ENCODE results near the gene MPND. TPM values are rescaled to one million over a fixed set of nuclear protein-coding genes. Genes with fewer than 3 reads are reported as not detected.

The MPND gene
- total and polyA plus RNA-seq, 2 of the 13 experiments (the other 11 are each of a cell fraction or from before 2014, with no cell fraction given) = 10.8 to 15.8 TPM

DNA sequence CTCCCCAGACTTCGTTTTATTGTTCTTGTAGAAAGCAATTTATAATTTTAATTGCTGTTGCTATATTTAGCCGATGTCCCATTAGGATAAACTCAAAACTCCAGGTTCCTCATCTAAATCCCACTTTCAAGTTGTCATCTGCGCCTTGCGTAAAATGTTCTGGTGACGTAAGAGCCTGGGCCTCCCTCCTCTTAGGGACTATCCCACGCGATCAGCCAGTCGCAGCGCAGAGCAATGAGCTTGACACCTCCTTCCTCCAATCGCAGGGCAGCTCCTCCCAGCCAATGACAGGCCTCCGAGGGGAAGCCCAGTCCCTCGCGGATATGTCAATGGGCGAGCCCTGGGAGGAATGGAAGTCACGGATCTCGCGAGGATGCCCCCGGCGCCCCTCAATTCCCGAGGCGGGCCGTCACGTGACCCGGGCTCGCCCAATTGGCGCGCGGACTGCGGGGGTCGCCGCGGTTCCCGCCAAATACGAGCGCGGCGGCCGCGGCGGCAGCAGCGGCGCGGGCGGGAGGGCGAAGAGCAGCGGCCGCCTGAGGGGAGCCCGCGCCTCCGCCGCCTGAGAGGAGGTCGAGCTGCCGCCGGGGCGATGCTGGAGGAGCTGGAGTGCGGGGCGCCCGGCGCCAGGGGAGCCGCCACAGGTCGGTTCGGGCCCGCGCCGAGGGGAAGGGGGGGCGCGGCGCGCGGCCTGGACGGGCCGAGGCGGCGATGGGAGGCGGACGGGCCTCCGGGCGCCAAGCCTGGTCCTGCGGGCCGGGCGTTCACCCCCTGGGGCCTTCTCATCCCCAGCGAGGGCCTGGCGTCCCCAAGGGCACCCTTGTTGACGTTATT is 59.0 kb downstream of the MPND start, which contains the start of gene CHAF1A (continued):
- TF ChIP-seq MNT (IDR thresholded peaks at IDR 0.05) (peak; percentile 61; the same call in 1 of the 2 replicates), IKZF4 (CRISPR knock-in tag; IDR thresholded peaks at IDR 0.05; ENCODE audit: borderline replicate concordance, low read depth, not compliant biosample characterization) (no peak), ZNF883 (CRISPR knock-in tag; IDR thresholded peaks at IDR 0.05; ENCODE audit: not compliant biosample characterization) (no peak), PITX1 (CRISPR knock-in tag; IDR thresholded peaks at IDR 0.05) (no peak; the same call in 1 of the 2 replicates), KDM6A (CRISPR knock-in tag; IDR thresholded peaks at IDR 0.05; ENCODE audit: low read depth) (no peak), FOXP4 (CRISPR knock-in tag; IDR thresholded peaks at IDR 0.05) (no peak), NFKBIZ (CRISPR knock-in tag; IDR thresholded peaks at IDR 0.05) (peak; percentile 39; the same call in 1 of the 2 replicates), ZIK1 (CRISPR knock-in tag; IDR thresholded peaks at IDR 0.05; ENCODE audit: borderline replicate concordance, low read depth) (no peak), ZFP82 (CRISPR knock-in tag; IDR thresholded peaks at IDR 0.05; ENCODE audit: borderline replicate concordance) (no peak), ZNF720 (CRISPR knock-in tag; IDR thresholded peaks at IDR 0.05) (no peak), ARNT2 (CRISPR knock-in tag; IDR thresholded peaks at IDR 0.05; ENCODE audit: low read depth) (peak; percentile 99), POGZ (CRISPR knock-in tag; IDR thresholded peaks at IDR 0.05) (peak; percentile 61), HMG20B (CRISPR knock-in tag; conservative IDR thresholded peaks at IDR 0.05) (no peak), ZSCAN12 (CRISPR knock-in tag; IDR thresholded peaks at IDR 0.05) (no peak), KAT8 (CRISPR knock-in tag; IDR thresholded peaks at IDR 0.05) (peak; percentile 65), SETDB1 (CRISPR knock-in tag; IDR thresholded peaks at IDR 0.05; ENCODE audit: borderline replicate concordance) (no peak), CBFB (CRISPR knock-in tag; IDR thresholded peaks at IDR 0.05) (no peak), SAFB2 (CRISPR knock-in tag; IDR thresholded peaks at IDR 0.05; ENCODE audit: borderline replicate concordance, low read depth) (no peak), ATF1 (CRISPR knock-in tag; IDR thresholded peaks at IDR 0.05) (peak; percentile 88)
- TF ChIP-seq, protein P1, sequence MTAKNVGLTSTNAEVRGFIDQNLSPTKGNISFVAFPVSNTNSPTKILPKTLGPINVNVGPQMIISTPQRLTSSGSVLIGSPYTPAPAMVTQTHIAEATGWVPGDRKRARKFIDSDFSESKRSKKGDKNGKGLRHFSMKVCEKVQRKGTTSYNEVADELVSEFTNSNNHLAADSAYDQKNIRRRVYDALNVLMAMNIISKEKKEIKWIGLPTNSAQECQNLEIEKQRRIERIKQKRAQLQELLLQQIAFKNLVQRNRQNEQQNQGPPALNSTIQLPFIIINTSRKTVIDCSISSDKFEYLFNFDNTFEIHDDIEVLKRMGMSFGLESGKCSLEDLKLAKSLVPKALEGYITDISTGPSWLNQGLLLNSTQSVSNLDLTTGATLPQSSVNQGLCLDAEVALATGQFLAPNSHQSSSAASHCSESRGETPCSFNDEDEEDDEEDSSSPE (CRISPR knock-in tag; IDR thresholded peaks at IDR 0.05) = peak; percentile 98
- TF ChIP-seq, protein P2, sequence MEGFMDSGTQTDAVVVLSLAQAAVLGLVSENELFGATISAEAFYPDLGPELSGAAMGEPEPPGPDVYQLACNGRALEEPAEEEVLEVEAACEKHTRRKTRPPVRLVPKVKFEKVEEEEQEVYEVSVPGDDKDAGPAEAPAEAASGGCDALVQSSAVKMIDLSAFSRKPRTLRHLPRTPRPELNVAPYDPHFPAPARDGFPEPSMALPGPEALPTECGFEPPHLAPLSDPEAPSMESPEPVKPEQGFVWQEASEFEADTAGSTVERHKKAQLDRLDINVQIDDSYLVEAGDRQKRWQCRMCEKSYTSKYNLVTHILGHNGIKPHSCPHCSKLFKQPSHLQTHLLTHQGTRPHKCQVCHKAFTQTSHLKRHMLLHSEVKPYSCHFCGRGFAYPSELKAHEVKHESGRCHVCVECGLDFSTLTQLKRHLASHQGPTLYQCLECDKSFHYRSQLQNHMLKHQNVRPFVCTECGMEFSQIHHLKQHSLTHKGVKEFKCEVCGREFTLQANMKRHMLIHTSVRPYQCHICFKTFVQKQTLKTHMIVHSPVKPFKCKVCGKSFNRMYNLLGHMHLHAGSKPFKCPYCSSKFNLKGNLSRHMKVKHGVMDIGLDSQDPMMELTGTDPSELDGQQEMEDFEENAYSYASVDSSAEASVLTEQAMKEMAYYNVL (CRISPR knock-in tag; IDR thresholded peaks at IDR 0.05; ENCODE audit: borderline replicate concordance) = no peak

Measured in HepG2 (cell line).